GM19438 (cell line): ENCODE data around the gene GPN2.

Experiments
- ATAC-seq: cut with Tn5 transposase; IDR thresholded peaks from one replicate; pipeline ENCODE4 v1.9.1; 2021; ENCODE audit warnings: low read depth; ENCODE audit not compliant: unreplicated experiment

Gene GPN2

DNA sequence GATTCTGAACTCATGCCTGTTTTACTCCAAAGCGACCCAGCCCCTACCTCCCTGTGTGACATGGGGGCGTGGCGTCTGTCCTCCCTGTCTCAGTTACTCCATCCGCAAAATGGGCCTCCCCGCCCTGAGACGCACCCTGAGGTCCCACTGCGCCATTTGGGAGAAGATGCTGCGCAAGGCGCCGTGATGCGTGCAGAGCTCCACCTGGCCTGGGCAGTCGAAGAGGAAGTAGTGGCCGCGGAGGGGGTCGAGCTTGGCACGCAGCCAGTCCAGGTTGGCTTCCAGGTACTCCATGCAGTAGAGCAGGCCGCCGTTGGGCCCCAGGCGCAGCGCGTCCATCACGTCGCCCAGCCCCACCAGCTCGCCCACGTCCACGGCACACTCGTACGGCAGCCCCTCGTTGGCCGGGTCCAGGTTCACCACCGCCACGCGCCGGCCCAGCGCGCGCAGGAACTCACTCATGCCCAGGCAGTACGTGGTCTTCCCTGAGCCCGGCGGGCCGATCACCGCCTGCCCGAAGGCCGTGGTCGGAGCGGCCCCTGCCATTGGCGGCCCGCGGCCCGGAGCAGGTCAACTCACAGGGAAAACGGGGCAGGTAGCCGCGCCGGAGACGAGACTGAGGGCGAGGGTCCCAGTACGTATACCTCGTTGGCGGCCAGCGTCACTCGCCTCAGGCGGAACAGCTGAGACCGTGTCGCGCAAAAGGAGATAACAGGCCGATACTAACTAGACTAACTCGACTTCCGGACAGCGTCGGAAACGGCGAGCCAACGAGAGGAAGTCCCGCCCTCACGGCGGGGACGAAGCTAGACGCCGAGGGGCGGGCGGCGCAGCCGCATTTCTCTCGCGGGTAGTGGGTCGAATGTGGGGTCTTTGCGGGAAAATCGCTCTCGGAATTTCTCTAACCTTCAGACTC lies at the start of gene GPN2:
GPN2 (minus strand) TSS at position 733 of the 916 bp plus-strand sequence; CDS start at position 546, 187 bp downstream.
- ATAC-seq, result peak; percentile 90

DNA sequence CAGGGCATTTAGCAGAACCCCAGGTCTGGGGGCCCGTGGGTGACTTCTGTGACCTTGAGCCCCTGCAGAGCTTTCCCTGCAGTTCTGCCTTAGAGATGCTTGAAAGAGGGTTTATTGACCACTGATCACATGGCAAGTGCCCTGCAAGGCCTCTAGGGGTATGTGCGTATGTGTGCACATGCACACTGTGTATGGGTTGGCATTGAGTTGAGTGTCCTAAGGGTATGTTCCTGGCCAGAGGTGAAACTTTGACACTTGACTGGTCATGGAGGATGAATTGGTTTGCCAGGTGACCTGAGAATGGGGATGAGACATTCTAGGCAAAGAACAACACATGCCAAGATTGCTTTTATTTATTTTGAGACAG lies 48.6 kb upstream of the GPN2 start:
- no peak for ATAC-seq

DNA sequence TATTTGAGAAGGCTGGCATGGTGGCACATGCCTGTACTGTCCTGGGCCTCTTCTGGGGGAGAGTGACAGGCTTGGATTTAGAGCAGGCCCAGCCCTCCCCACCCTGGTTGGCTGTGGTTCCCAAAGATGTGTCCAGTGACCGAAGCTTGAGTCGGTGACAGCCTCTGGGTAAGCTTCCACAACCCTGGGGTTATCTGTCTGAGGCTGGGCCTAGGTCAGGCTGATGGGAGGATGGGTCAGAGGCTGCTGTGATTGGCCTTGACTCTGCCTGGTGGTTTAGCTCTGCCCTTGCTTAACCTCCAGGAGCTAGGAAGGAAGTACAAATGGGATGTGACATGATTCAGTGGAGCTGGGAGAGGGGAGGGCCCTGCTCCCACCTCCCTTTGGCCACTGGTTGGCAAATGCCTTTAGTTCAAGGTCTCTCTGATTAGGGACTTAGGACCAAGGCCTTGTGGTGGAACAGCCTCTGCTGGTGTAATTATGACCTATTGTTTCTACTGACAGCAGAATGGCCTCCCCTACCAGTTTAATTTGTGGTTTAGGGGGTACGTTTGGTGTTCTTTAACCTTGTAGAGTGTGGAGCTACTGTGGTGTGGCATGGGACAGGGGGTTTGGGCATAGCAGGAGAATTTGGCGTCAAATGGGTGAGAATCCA lies 48.0 kb upstream of the GPN2 start:
- ATAC-seq, result no peak

DNA sequence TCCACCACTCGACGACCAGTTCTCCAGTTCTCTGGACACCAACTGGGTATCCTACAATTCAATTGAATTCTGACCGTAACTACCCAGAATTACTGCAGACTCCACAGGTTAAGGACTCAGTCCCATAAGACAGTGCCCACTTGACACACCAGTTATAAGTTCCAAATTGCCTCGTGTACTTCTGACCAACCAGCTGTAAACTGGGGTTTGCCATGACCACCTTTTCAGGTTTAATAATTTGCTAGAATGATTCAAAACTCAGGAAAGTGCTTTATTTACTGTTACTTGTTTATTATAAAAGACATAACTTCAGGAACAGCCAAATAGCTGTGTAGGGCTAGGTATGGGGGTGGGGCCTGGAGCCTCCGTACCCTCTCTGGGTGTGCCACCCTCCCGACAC lies 46.7 kb upstream of the GPN2 start:
- no peak for ATAC-seq

DNA sequence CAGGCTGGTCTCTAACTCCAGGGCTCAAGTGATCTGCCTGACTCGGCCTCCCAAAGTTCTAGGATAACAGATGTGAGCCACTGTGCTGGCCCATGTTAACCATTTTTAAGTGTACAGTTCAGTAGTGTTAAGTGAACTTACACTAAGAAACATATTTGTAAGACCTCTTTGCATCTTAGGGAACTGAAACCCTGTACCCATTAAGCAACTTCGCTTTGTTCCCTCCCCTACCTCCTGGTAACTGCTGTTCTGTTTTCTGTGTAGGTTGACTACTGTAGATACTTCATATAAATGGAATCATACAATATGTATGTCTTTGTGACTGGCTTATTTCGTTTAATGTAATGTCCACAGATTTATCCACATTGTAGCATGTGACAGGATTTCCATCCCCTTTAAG lies 42.4 kb upstream of the GPN2 start:
- no peak for ATAC-seq

DNA sequence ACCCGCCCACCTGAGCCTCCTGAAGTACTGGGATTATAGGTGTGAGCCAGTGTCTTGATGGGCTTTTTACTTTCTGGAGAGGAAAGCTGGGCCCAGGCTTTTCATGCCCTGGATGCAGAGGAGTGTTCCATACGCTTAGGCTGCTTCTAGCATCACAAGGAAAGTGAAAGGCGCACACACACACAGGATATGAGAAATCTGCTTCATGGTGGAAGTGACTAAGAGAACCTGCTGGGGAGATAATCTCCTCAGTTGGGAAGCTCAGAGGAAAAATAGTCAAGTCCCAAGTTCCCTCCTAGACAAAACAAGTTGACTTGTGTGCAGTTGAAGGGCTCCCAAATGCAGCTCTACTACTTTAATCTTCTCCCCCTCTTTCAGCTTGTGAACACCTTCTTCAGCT lies 33.6 kb upstream of the GPN2 start:
- ATAC-seq, result no peak

DNA sequence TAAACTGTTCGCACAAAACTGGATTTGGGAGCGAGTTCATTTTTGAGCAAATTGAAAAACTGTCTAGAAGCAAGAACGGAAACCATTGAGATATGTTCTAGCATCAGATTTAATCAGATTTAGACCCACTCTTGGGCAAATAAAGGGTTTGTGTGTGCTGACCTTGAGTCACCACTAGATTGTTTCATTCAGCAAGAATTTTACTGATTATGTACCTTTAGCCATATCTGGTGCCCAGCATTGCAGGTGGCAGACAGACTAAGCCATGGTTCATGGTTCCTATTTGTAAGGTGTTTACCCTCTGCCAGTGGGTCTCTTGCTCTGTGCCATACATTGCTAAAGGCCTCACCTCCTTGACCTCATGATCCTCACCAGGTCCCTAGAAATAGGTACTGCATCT lies 32.8 kb upstream of the GPN2 start:
- ATAC-seq, result no peak

DNA sequence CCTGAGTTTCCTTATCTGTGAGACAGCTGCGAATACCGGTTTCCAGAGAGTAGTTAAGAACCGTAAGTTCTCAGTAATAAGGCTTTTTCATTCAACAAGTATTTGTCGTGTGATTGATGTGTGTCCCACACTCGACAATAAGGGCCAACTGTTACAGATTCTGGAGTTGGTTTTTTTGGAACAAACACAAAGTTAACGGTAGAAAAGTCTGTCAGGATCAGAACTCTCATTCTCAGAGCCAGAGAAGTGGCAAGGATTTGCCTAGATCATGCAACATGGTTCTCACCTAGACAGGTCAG lies 32.3 kb upstream of the GPN2 start:
- ATAC-seq, result no peak

DNA sequence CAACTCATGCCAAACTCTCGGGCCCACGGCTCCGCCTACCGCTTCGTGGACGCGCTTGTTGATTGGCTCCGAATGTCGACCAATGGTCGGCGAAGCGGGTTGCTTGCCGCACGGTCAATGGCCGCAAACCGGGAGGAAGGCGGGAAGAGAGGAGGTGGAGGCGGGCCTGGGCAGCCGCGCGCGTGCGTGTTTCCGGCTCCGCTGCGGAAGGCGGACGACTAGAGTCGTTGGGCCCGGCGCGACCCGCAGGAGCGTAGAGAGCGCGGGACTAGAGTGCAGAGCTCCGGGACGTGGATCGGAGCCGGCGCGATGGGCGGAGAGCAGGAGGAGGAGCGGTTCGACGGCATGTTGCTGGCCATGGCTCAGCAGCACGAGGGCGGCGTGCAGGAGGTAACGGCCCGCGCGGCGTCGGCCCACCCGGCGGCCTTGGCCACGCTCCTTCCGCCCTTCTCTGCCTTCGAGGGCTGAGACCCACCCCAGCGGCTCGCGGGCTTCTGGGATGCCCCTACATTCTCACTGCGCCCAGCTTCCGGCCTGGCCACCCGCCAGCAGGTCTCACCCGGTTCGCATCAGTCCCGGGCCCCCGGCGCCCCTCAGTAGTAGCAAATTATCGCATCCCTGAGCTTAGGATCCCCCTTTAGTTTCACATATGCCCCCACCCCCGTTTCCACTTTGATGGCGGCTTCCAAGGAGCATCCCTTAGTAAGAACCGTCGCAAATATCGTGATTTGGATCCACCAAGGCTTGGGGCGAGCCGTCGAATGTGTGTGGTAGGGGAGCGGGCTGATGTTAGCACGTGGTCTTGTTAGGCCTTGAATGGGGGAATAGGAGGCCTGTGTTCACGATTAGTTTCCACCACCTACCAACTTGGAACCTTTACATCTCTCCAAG lies 31.7 kb upstream of the GPN2 start, which contains the start of gene NUDC:
NUDC (plus strand) TSS at position 204 of the 891 bp plus-strand sequence; CDS start at position 310, 106 bp downstream.
- peak; percentile 96 for ATAC-seq

DNA sequence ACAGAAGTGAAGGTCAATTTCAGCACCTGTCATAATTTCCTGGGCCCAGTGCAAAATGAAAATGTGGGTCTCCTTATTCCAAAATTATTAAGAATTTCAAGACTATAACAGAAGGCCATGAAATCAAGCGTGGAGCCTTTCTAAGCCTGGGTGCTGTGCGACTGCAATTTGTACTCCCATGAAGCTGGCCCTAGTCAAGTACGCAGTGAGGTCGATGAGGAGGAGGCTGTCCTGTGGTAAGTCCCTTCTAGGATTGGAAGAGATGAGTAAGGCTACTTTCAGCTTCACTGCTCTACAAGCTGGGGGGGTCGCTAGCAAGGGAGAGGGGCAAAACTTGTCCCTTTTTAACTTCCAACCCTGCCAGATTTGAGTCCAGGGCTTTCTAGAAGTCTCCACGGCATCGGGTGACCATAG lies 31.1 kb upstream of the GPN2 start:
- no peak for ATAC-seq

DNA sequence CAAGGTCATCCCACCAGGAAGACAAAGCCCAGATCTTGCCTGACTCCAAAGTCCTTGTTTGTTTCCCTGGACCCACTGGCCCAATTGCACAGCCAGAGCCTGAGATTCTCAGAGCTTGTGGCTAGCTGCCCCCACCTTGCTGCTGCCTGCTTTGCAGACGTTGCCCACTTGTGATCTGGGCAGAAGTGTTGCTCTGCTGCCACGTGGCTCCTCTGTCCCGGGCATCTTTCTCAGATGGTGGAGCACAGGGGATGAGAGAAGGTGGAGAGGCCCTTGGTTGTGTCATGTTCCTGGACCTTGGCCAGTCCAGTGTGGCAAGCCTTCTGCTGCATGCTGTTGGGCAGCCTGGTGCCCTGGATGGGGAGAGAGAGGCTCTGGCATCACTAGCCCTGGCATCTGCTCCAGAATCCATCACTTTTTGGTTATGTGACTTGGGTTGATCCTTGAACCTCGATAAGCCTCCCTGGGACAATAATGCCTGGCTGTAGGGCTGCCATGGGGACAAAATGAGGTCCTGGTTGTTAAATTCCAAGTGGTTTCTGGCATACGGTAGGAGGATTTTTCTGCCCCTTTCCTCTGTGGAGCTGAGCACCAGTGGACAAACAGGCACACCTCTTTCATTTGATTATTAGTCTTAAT lies 25.2 kb upstream of the GPN2 start:
- no peak for ATAC-seq

DNA sequence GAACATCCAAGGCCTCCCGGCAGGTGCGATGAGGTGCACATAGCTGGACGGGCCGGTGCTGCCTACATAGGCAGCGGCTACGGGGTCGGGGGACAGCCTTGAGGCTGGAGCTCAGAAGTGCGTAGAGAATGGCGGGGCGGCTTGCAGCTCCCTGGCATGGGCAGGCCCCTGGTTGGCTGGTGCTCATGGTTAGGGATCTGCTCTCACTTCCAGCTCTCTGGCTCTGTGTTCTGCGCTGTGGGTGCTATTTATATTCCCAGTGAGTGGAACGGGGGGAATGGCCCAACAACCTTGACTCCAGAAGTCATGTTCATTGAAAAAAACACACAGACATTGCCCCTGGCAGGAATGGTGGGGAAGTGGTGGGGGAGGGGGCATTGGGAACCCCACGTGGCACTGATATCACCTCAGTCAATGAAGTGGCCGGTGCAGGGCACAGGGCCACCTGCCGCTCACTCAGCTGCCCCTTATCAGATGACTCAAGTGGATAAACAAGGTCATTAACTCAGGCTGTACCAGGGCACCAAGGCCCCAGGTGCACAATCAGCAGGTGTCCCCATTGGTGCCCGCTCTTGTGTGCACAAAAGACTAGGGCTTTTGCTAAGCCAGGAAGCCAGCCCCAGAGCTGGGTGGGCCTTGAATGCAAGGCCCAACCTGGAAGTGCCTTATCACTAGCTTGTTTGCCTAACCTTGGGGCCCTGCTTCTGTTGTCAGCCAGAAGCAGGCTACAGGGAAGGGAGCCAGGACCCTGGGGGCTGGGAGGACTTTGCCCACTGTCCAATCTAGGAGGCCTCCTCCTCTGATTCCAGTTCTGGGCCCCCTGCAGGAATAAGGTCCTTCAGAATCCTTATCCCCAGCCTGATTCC lies 23.9 kb upstream of the GPN2 start, which contains the start of gene NR0B2:
NR0B2 (minus strand) TSS at position 222 of the 866 bp plus-strand sequence; CDS start at position 187, 35 bp downstream.
- no peak for ATAC-seq

DNA sequence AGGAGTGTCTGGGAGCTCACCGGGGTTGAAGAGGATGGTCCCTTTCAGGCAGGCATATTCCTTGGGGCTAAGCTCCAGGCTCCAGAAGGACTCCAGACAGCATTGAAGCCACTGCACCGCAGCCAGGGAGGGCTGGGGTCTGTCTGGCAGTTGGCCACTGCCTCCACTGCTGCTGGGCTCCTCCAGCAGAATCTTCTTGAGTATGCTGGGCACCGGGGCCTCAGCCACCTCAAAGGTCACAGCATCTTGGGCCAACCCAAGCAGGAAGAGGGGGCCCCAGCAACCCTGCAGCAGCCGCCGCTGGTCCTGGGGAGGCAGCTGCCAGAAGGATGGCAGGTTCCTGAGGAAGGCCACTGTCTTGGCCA lies 23.3 kb upstream of the GPN2 start:
- ATAC-seq, result no peak

DNA sequence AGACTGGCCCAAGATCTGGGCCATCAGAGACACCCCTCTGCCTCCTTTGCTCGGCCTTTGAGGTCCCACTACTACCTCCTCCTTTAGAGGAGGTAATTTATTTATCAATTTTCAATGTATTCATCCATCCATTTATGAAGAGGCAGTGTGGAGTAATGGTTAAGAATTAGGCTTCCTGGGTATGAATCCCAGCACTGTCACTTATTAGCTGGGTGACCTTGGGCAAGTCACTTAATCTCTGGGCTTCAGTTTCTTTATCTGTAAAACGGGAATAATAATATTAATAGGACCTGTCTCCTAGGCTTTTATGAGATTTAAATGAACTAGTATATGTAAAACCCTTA lies 22.0 kb upstream of the GPN2 start:
- no peak for ATAC-seq

DNA sequence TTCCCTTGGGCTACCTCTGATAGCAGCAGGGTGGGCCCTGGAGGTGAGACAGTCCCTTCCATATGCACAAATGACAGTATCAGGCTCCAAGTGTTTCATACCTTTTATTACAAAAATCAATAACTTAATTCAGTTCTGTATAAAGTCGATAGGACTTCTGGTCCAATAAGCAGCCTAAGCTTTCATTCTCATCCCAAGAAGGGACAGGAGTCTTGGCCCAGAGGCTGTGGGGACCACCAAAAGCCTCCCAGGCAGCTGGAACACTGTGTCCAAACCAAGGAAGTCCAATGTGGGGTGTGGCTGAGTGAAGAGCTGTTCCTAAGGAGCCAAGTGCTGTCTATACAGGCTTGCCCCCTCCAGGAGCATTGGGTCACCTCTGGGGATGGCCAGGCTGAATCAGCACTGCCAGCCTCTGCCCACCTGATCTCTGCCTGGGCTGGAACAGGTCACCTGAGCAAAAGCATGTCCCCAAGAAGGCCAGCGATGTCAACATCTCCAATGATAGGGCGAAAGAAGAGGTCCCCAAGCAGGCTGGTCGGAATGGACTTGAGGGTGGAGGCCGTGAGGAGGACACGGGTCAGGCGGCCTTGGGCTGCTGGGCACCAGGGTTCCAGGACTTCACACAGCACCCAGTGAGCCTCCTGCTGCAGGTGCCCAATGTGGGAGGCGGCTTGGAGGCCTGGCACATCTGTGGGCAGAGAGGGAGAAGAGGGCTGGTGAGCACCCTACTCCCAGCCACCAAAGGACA lies 21.5 kb upstream of the GPN2 start:
- ATAC-seq, result no peak

DNA sequence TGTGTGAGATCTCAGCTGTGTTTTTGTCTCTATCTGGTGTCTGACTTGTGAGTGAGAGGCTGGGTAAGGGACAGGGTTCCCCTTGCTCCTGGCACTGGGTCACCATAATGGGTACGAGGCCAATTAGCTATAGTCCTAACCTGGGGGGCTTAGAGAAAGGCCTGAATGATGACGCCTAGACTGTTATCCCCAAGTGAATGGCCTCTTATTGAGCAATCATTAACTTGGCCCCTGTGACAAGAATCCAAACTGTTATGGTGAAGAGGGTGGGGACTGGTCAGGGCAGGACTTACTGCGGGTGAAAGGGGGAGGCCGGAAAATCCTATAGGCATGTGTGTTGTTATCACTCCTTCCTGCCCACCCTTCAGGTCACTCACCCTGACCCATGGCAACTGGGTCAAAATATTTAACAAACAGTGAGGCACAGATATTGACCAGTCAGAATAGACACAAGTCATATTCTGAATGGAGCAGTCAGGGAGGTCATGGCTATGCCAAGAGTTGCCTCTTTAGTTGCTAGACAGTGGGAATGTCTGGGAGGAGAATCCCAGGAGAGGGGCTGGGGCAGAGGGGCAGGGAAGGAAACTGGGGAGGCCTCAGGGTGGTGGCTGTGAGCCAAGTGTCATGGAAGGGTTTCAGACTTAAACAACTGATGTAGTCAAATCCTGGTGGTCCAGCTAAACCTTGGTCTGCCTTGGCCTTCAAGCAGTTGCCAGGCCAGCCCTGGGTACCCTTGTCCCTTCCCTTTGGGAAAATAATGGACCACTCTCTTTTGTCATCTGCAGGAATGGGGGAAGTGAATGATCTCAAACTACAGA lies 20.5 kb upstream of the GPN2 start:
- ATAC-seq, result no peak

DNA sequence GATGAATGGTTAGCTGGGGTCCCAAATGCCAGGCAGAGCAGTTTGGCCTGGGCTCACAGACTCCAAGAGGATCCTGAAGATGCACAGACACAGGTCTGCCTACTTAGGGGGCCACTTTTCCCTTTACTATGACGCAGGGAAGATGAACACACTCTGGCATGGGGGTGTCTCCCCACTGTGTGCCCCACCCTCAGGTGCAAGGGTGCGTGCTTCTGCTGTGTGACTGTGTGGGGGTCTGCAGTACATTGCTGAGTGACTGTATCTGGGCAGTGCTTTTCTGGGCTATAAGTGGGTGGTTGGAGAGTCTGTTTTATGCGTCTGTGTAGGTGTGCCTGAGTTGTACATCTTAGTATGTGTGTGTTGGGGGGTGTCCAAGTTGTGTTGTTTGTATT lies 19.9 kb upstream of the GPN2 start:
- ATAC-seq, result no peak
